K562 (cell line): ENCODE results near the gene ATP2A2.

Experiments used
- DDX20 ChIP-seq: fragments of 450-650 bp; IDR thresholded peaks from 2 replicates; pipeline ENCODE4 v1.6.1; 2016; ENCODE audit warnings: missing genetic modification characterization, low read depth, mild to moderate bottlenecking, missing compliant biosample characterization, moderate library complexity
- FOXA1 ChIP-seq: fragments of 450-650 bp; IDR thresholded peaks from 2 replicates; pipeline ENCODE4 v1.6.1; 2016; ENCODE audit warnings: mild to moderate bottlenecking, borderline replicate concordance
- IRF2 ChIP-seq: sonication (generic); formaldehyde crosslinking; IDR thresholded peaks from 2 replicates; pipeline ENCODE4 v1.8.1; 2022; ENCODE audit warnings: mild to moderate bottlenecking, missing genetic modification reagents
- MXI1 ChIP-seq: IDR thresholded peaks from 2 replicates; pipeline ENCODE4 v1.6.1; 2011; ENCODE audit warnings: low read depth, mild to moderate bottlenecking, improper control_type of control experiment, low read length
- NFIX ChIP-seq: fragments of 250-450 bp; sonication (Bioruptor Pico); IDR thresholded peaks from 2 replicates; pipeline ENCODE4 v1.4.0; 2020; ENCODE audit warnings: low read depth, mild to moderate bottlenecking, moderate library complexity
- PRPF4 ChIP-seq: fragments of 200-400 bp; formaldehyde crosslinking; IDR thresholded peaks from one replicate; pipeline ENCODE4 v1.6.1; 2017; ENCODE audit warnings: low read length, low read depth, mild to moderate bottlenecking; ENCODE audit not compliant: insufficient read depth, poor library complexity, severe bottlenecking
- SMC3 ChIP-seq: conservative IDR thresholded peaks from 2 replicates; pipeline ENCODE4 v1.6.1; 2011; ENCODE audit warnings: low read depth, low read length, improper control_type of control experiment; ENCODE audit not compliant: insufficient read depth
- TAF1 ChIP-seq: IDR thresholded peaks from 2 replicates; pipeline ENCODE4 v1.6.1; 2011; ENCODE audit warnings: mild to moderate bottlenecking, low read length, moderate library complexity; ENCODE audit not compliant: insufficient read depth, control insufficient read depth, severe bottlenecking; ENCODE audit errors: extremely low read depth
- ZKSCAN3 ChIP-seq: fragments of 250-450 bp; sonication (Bioruptor Pico); IDR thresholded peaks from 2 replicates; pipeline ENCODE4 v1.4.0; 2020
- TF ChIP-seq, protein P1 (sequence below): fragments of 200-800 bp; sonication (Bioruptor generic); IDR thresholded peaks from 2 replicates; pipeline ENCODE4 v1.6.1; 2017; ENCODE audit warnings: missing genetic modification characterization, missing compliant biosample characterization
- TF ChIP-seq, protein P2 (sequence below), 2 experiments: fragments of 450-650 bp in 1 of 2; sonication (generic) in 1 of 2; formaldehyde crosslinking in 1 of 2; IDR thresholded peaks in 1 of 2; conservative IDR thresholded peaks in 1 of 2; 2 replicates each; pipeline versions ENCODE4 v1.6.1 to v1.8.1; 2016 to 2023; ENCODE audit warnings: mild to moderate bottlenecking in 2 of 2, moderate library complexity in 2 of 2, inconsistent platforms in 1 of 2, missing genetic modification reagents in 1 of 2
- TF ChIP-seq, protein P3 (sequence below): fragments of 250-450 bp; sonication (Bioruptor Pico); IDR thresholded peaks from 2 replicates; pipeline ENCODE4 v1.4.0; 2020; ENCODE audit warnings: mild to moderate bottlenecking, moderate library complexity, borderline replicate concordance

DNA sequence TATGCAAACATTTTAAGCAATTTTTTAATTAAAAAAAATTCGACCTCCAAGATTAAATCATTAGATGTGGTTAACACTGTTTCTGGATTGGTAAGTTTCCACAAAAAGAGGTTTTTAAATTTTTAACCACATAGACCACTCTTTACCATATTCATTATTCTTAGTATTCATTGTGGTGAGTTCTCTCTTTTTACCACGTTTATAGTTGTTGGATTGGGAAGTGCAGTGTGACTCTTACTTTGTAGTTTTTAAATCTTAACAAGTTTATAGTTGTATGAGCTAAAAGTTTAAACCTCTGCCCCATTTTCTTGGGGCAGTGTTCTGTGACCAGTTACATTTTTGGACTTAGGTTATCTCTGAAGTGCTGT lies 8.6 kb downstream of the ATP2A2 start:
- TF ChIP-seq TAF1 (no peak), PRPF4 (no peak), MXI1 (no peak), NFIX (CRISPR knock-in tag) (no peak), FOXA1 (no peak), IRF2 (no peak), ZKSCAN3 (CRISPR knock-in tag) (no peak), DDX20 (tag) (no peak), SMC3 (no peak)
- TF ChIP-seq, protein P1, sequence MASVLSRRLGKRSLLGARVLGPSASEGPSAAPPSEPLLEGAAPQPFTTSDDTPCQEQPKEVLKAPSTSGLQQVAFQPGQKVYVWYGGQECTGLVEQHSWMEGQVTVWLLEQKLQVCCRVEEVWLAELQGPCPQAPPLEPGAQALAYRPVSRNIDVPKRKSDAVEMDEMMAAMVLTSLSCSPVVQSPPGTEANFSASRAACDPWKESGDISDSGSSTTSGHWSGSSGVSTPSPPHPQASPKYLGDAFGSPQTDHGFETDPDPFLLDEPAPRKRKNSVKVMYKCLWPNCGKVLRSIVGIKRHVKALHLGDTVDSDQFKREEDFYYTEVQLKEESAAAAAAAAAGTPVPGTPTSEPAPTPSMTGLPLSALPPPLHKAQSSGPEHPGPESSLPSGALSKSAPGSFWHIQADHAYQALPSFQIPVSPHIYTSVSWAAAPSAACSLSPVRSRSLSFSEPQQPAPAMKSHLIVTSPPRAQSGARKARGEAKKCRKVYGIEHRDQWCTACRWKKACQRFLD (CRISPR knock-in tag) = no peak
- TF ChIP-seq, protein P2, sequence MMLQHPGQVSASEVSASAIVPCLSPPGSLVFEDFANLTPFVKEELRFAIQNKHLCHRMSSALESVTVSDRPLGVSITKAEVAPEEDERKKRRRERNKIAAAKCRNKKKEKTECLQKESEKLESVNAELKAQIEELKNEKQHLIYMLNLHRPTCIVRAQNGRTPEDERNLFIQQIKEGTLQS (IDR thresholded peaks at IDR 0.05) = no peak
- TF ChIP-seq, protein P2 (CRISPR knock-in tag; conservative IDR thresholded peaks at IDR 0.05) = no peak
- TF ChIP-seq, protein P3, sequence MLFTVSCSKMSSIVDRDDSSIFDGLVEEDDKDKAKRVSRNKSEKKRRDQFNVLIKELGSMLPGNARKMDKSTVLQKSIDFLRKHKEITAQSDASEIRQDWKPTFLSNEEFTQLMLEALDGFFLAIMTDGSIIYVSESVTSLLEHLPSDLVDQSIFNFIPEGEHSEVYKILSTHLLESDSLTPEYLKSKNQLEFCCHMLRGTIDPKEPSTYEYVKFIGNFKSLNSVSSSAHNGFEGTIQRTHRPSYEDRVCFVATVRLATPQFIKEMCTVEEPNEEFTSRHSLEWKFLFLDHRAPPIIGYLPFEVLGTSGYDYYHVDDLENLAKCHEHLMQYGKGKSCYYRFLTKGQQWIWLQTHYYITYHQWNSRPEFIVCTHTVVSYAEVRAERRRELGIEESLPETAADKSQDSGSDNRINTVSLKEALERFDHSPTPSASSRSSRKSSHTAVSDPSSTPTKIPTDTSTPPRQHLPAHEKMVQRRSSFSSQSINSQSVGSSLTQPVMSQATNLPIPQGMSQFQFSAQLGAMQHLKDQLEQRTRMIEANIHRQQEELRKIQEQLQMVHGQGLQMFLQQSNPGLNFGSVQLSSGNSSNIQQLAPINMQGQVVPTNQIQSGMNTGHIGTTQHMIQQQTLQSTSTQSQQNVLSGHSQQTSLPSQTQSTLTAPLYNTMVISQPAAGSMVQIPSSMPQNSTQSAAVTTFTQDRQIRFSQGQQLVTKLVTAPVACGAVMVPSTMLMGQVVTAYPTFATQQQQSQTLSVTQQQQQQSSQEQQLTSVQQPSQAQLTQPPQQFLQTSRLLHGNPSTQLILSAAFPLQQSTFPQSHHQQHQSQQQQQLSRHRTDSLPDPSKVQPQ = no peak
